Panc1 (cell line): Measurements from ENCODE around the gene FRYL.

Source experiments
- POLR2AphosphoS5 ChIP-seq: IDR thresholded peaks from 2 replicates; pipeline ENCODE4 v1.6.1; 2012; ENCODE audit warnings: mild to moderate bottlenecking, low read depth, low read length, moderate library complexity
- SIN3A ChIP-seq: IDR thresholded peaks from 2 replicates; pipeline ENCODE4 v1.6.1; 2012; ENCODE audit warnings: low read depth, mild to moderate bottlenecking, low read length, moderate library complexity, borderline replicate concordance; ENCODE audit not compliant: insufficient read depth
- TCF7L2 ChIP-seq: IDR thresholded peaks from 2 replicates; pipeline ENCODE4 v1.6.1; 2011; ENCODE audit warnings: mild to moderate bottlenecking, low read depth, low read length, inconsistent platforms
- TF ChIP-seq, protein P1 (sequence below): fragments of 450-650 bp; IDR thresholded peaks from 2 replicates; pipeline ENCODE4 v1.5.1; 2017; ENCODE audit warnings: mild to moderate bottlenecking
- TF ChIP-seq, protein P2 (sequence below), 2 experiments: IDR thresholded peaks; 2 replicates each; pipeline ENCODE4 v1.6.1; 2011 to 2012; ENCODE audit warnings: low read depth in 2 of 2, control low read depth in 1 of 2, low read length in 1 of 2, mild to moderate bottlenecking in 1 of 2, moderate library complexity in 1 of 2; ENCODE audit not compliant: insufficient read depth in 1 of 2

DNA sequence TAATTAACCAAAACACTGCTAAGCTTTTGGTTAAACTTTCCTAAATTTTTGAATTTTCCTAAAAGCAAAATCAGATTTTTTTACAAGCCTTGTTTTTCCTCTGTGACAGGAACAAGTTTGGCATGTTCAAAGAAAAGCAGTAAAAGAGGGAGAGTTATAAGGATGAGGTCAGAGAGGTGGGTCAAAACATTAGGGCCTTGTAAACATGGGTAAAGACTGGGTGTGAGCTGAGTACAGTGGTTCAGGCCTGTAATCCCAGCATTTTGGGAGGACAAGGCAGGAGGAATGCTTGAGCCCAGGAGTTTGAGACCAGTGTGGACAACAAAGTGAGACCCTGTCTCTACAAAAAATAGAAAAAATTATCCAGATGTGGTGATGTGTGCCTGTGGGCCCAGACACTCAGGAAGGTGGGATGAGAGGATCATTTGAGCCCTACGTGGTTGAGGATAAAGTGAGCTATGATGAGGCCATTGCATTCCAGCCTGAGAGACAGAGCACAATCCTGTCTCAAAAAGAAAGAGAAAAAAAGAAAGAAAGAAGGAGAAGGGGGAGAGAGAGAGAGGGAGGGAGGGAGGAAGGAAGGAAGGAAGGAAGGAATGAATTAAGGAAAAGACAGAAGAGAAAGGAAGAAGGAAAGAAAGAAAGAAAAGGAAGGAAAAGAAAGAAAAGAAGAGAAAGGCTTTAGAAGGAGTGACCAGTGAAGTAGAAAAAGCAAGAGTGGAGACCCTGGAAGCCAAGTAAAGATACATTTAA, 17.0 kb upstream of the FRYL start:
- TF ChIP-seq, protein P1, sequence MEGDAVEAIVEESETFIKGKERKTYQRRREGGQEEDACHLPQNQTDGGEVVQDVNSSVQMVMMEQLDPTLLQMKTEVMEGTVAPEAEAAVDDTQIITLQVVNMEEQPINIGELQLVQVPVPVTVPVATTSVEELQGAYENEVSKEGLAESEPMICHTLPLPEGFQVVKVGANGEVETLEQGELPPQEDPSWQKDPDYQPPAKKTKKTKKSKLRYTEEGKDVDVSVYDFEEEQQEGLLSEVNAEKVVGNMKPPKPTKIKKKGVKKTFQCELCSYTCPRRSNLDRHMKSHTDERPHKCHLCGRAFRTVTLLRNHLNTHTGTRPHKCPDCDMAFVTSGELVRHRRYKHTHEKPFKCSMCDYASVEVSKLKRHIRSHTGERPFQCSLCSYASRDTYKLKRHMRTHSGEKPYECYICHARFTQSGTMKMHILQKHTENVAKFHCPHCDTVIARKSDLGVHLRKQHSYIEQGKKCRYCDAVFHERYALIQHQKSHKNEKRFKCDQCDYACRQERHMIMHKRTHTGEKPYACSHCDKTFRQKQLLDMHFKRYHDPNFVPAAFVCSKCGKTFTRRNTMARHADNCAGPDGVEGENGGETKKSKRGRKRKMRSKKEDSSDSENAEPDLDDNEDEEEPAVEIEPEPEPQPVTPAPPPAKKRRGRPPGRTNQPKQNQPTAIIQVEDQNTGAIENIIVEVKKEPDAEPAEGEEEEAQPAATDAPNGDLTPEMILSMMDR: no peak
- TF ChIP-seq TCF7L2 (no peak), POLR2AphosphoS5 (no peak), SIN3A (no peak)
- TF ChIP-seq, protein P2, sequence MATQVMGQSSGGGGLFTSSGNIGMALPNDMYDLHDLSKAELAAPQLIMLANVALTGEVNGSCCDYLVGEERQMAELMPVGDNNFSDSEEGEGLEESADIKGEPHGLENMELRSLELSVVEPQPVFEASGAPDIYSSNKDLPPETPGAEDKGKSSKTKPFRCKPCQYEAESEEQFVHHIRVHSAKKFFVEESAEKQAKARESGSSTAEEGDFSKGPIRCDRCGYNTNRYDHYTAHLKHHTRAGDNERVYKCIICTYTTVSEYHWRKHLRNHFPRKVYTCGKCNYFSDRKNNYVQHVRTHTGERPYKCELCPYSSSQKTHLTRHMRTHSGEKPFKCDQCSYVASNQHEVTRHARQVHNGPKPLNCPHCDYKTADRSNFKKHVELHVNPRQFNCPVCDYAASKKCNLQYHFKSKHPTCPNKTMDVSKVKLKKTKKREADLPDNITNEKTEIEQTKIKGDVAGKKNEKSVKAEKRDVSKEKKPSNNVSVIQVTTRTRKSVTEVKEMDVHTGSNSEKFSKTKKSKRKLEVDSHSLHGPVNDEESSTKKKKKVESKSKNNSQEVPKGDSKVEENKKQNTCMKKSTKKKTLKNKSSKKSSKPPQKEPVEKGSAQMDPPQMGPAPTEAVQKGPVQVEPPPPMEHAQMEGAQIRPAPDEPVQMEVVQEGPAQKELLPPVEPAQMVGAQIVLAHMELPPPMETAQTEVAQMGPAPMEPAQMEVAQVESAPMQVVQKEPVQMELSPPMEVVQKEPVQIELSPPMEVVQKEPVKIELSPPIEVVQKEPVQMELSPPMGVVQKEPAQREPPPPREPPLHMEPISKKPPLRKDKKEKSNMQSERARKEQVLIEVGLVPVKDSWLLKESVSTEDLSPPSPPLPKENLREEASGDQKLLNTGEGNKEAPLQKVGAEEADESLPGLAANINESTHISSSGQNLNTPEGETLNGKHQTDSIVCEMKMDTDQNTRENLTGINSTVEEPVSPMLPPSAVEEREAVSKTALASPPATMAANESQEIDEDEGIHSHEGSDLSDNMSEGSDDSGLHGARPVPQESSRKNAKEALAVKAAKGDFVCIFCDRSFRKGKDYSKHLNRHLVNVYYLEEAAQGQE (IDR thresholded peaks at IDR 0.05; ENCODE audit: insufficient read depth in 1 of 2, low read depth in 2 of 2, low read length in 1 of 2): no peak
